Measurements from ENCODE around the gene HOXA2.

The HOXA2 gene

GRCh38 chr7:27141137-27141922 is 38.8 kb upstream of the HOXA2 start:
- DNase-seq (ENCODE audit: low read depth in 2 of 2), result no peak

DNA sequence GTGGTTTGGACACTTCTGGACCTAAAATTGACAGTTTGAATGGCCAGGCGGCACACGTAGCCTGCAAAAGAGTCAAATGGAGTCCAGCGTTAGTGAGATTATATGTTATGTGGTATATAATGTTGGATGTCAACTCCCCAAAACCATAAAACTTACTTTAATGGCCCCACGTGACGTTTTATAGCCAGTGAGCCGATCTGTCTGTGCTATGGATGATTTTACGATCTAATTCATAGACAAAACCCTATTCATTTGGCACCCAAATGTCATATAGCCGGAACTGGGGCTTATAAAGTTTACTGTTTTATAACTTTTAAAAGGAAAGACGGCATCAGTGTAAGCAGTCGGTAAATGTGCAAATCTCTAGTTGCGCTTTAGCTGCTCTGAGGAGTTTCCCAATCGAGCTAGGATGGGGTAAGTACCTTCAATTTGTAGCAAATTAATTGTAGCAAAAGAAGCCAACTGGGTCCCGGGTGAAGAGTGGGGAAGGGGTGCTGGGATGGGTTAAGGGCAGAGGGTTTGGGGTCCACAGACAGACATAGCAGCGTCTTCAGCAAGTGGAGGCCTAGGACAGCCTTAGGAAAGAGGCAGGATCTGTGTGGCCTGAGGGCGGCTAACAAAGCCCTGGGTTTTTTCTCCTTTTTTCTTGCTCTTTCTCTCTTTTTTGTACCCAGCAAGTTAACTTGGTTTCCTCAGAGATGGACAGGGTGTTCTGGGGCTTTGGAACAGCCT is 37.8 kb upstream of the HOXA2 start:
- no peak for DNase-seq (ENCODE audit: low read depth in 2 of 2)

- DNase-seq (ENCODE audit: low read depth in 2 of 2), result no peak
These were observed 37.0 kb upstream of the HOXA2 start for GRCh38 chr7:27139334-27140125.

GRCh38 chr7:27138985-27139333 is 36.5 kb upstream of the HOXA2 start:
- no peak for DNase-seq (ENCODE audit: low read depth in 2 of 2)

DNA sequence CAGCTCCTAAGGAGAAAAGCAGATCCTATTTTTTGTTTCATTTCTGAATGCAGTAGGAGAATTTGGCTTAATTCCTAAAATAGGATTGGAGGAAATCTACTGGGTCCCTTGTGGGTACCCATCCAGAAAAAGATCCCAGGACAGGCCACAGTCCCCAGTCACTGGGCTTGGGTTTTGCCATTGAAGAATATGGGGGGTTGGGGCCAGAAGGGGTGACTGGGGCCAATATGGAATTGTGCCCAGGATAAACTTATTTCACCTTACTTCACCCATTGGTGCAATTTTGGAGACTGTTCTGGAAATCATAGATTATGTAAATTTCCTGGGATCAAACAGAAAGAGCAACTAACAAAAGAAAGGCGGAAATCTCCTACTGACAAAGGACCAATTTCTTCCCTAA is 36.0 kb upstream of the HOXA2 start:
- DNase-seq (ENCODE audit: low read depth in 2 of 2), result no peak

GRCh38 chr7:27137640-27138315 is 35.3 kb upstream of the HOXA2 start:
- DNase-seq (ENCODE audit: low read depth in 2 of 2), result no peak

DNA sequence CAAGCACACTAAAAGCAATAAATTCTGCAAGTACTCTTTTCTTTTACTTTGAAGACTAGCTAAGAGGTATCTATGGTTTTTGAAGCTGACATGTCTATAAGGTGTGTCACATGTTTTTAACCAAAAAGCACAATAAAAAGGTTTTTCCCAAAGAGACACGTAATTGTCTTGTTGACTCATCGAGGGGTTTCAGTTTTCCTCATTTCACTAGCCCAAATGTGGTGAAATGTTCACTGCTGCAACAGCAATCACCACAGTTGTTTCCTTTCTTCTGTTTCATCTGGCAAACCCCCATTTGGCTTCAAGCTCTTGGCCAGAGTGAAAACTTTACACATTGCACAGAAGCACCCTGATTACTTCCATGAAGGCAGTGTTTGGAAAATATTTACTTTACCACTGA is 31.9 kb upstream of the HOXA2 start:
- no peak for DNase-seq (ENCODE audit: low read depth in 2 of 2)

GRCh38 chr7:27133409-27134231 is 31.1 kb upstream of the HOXA2 start:
- DNase-seq (ENCODE audit: low read depth in 2 of 2), result no peak

- DNase-seq (ENCODE audit: low read depth in 2 of 2), result no peak
These were observed 30.5 kb upstream of the HOXA2 start for GRCh38 chr7:27132978-27133377.

DNA sequence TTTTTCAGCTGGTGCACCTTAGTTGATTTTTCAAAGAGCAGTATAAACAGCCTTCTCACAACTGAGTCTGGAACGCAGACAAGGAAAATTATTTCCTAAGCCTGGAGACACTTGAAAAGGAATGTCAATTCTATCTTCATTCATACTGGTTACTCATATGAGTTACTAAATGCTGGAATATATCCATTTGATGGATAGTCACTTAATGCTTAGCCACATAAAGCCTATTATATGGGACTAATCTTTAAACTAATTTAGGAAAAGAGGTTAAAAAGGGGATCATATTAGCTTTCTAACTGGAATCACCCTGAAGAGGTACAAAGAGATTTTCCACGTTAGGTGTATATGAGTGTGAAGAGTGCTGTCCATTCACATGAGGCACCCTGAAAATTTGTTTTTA is 29.7 kb upstream of the HOXA2 start:
- no peak for DNase-seq (ENCODE audit: low read depth in 2 of 2)

DNA sequence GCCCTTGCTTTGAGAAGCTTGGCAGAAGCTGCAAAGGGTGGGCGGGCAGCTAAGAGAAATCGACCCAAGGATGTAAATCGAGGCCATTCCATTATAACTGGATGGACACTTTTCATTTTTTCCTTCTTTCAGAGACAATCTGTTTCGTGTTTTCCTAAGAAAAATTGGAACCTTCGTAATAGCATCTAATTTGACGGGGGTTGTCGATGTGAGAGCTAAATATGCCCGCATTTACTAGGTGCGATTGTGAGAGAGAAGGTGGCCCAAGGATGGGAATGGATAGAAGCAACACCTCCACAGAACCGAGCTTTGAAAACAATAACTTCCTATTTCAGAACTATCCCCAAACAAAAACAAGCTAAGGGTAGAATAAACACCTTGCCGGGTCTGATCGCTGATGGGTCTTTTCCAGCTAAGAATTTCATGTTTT is 28.9 kb upstream of the HOXA2 start:
- DNase-seq (ENCODE audit: low read depth in 2 of 2), result no peak

GRCh38 chr7:27130540-27131389 is 28.3 kb upstream of the HOXA2 start, which contains the start of gene HOXA4:
TSS of gene HOXA4 (minus strand) at chr7:27130757. CDS start at chr7:27130733, 24 bp downstream.
- DNase-seq (ENCODE audit: low read depth in 2 of 2), result peak; percentile 36 to 60

- DNase-seq (ENCODE audit: low read depth in 2 of 2), result no peak
These were observed 27.5 kb upstream of the HOXA2 start for GRCh38 chr7:27129729-27130539.

DNA sequence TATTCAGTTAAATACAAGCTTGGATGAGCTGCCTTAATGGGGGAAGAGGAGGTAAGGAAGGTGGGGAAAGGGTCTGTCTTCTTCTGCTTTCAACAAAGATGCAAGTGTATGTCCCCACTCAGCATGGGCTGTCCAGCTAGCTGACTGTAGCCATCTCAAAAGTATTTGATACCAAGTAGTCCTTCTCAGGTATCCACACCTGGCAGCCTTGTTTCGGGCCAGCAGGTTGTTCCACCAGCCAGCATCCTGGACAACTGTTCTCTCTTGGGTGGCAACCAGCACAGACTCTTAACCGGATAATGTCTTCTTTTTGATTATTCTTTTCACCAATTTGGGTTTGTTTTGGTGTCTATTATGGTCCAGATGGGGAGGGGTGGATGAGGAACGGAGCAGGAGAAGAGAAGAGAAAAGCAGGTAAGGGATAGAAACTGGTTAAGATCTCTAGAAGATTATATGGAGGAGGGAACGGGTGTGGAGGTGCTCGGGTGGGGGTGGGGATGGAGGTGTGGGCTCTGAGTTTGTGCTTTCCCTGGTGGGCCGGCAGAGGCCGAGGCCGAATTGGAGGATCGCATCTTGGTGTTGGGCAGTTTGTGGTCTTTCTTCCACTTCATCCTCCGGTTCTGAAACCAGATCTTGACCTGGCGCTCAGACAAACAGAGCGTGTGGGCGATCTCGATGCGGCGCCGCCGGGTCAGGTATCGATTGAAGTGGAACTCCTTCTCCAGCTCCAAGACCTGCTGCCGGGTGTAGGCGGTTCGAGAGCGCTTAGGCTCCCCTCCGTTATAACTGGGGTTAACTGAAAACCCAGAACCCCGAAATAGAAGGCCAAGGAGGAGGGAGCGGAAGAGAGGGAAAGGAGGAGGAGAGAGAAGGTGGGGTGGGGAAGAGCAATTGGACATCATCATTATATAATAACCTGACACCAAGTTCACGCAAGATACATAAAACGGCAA is 26.6 kb upstream of the HOXA2 start:
- no peak for DNase-seq (ENCODE audit: low read depth in 2 of 2)

DNA sequence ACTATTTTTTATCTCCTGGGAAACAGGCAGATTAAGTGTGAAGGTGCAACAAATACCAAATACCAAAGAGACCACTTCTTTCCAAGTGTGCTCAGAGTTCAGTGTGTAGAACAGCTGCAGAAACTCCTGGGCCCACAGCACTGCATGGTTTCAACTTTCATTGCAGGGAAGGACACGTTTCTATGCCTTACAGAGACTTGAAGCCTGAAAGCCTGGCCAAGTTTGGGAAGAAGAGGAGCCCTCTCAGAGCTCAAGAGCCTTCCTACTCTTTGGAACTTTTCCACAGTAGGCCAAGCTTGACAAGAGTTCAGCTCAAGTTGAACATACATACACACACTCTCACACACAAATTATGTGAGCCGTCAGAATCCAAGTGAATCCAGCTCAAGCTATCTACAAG is 25.6 kb upstream of the HOXA2 start:
- no peak for DNase-seq (ENCODE audit: low read depth in 2 of 2)

DNA sequence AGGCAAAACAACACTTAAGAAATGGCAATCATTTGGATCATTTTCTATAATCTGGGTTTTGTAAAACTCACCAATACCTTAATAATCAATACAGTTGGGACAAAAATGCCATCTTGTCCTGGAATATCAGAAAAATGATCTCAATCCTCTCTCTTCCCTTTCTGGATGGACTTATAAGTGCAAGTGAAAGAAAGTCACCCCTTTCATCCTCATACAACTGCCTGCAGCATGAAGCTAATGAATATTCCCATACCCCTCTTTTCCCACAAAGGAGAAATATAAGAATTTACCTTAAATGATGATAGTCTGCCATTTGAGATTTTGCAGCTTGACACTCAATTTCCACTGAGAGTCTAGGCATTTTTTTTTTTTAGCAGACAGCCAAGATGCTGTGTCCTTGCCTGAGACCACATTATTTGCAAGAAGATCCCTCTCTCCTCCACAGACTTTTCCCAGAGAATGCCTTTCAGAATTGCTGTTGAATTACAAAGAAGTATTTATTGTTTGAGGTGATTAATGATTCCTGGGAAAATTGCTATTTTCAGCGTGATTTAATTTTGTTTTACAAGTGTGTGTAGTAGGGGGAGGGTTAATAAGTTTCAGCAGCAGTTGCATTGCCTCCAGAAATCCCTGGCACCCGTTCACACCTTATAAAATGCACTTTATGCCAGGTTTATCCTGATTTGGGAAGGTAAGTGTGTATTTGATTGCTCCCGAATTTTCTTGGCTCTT is 24.3 kb upstream of the HOXA2 start:
- no peak for DNase-seq (ENCODE audit: low read depth in 2 of 2)

DNA sequence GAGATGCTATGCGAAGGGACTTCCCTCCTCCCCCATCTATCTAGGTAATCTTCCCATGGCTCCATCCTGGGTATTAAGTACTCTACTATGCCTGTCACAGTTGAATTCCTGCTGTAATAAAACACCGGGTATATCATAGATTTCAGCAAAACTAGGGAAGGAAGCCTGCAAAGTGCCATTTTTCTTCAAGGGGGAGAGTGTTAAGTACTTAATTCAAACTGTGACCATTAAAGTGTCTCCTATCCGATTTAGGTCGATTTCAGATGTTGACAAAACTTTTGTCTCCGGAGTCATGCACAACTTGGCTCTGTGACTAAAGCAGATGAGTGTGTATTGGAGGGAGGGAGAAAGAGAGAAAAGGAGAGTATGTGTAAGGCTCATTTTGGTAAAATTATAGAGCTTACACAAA is 23.5 kb upstream of the HOXA2 start:
- no peak for DNase-seq (ENCODE audit: low read depth in 2 of 2)

Data from stimulated activated CD8-positive, alpha-beta memory T cell treated with anti-CD3 and anti-CD28 coated beads, Interleukin-2, amount 100 ng/mL, for 48 hours (primary cell).